ENCODE measurements around the gene TUBB6. TPM values are rescaled to one million over a fixed set of nuclear protein-coding genes. Genes with fewer than 3 reads are reported as not detected.

Gene TUBB6
- total and polyA plus RNA-seq, 2 donors (not counting 1 experiment from before 2014, with no cell fraction given) = 30.4 to 58.7 TPM

DNA sequence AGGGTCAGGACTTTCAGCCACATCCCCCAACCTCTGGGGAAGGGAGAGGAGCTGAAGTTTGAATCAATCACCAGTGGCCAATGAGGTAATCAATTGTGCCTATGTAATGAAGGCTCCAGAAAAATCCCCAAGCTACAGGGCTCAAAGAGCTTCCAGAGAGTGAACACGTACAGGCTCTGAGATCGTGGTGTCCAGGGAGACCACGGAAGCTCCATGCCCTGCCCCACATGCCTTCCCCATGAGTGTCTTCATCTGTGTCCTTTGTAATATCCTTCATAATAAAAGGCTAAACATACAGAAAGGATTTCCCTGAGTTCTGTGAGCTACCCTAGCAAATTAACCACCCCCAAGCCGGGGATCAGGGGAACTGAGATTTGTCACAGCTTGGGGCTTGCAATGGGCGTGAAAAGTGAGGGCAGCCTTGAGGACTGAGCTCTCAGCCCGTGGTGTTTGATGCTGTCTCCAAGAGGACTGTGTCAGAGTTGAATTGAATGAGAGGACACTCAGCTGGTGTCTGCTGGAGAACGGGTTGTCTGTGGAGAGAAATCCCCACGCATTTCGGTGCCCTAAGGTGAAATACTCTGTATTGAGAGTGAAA is 25.5 kb upstream of the TUBB6 start:
- Histone ChIP-seq H3K27ac (ENCODE audit: low read length in 2 of 2) (no peak overlapping the region), H3K79me2 (ENCODE audit: control insufficient read depth, insufficient read depth, low read length) (no peaks in the 10 kb centered on the region), H3K9ac (ENCODE audit: low read length) (no peak overlapping the region), H3K4me2 (replicated peaks; ENCODE audit: low read depth, low read length, poor library complexity, severe bottlenecking) (no peak overlapping the region), H3K4me1 (ENCODE audit: control insufficient read depth in 2 of 2, insufficient read depth in 2 of 2, low read length in 2 of 2) (peaks cover 5% of the 10 kb centered on the region in 2 donors), H3K4me3 (ENCODE audit: control extremely low read depth in 1 of 5, extremely low read depth in 1 of 5, insufficient read depth in 1 of 5, low read depth in 2 of 5, low read length in 4 of 5) (no peak overlapping the region), H4K20me1 (ENCODE audit: control insufficient read depth, insufficient read depth, low read length, poor library complexity, severe bottlenecking) (no peaks in the 10 kb centered on the region), H3K27me3 (replicated peaks in 1 of 4; ENCODE audit: control extremely low read depth in 1 of 4, control insufficient read depth in 3 of 4, insufficient read depth in 4 of 4, low read length in 3 of 4) (peaks cover 0 to 20% (median 3%) of the 10 kb centered on the region in 4 experiments), H3K9me3 (ENCODE audit: control extremely low read depth in 1 of 3, control insufficient read depth in 2 of 3, insufficient read depth in 1 of 3, low read length in 2 of 3) (no peaks in the 10 kb centered on the region), H3K36me3 (replicated peaks in 1 of 2; ENCODE audit: control extremely low read depth in 1 of 2, control insufficient read depth in 1 of 2, extremely low read depth in 1 of 2, insufficient read depth in 2 of 2, low read length in 1 of 2) (no peaks in the 10 kb centered on the region), H2AFZ (ENCODE audit: insufficient read depth, low read depth, low read length, poor library complexity, severe bottlenecking) (no peak overlapping the region)
- H3K9me3 Mint-ChIP-seq (ENCODE audit: insufficient read depth) = no peaks in the 10 kb centered on the region
- no peak for ATAC-seq (ENCODE audit: low read depth)
- TF ChIP-seq CTCF (IDR thresholded peaks at IDR 0.05) (no peak), EZH2 (IDR thresholded peaks at IDR 0.05; ENCODE audit: borderline replicate concordance, insufficient read depth, low read depth, low read length, poor library complexity, severe bottlenecking) (no peak)
- H3K4me3 Mint-ChIP-seq = no peak overlapping the region
- H3K27ac Mint-ChIP-seq = no peak overlapping the region
- H3K4me1 Mint-ChIP-seq = no peaks in the 10 kb centered on the region
- intact Hi-C loops (cut with micrococcal nuclease) = no loop called here
- H3K27me3 Mint-ChIP-seq = peaks cover 15% of the 10 kb centered on the region
- ChIA-PET POLR2A (no interaction called here), CTCF (interaction anchor here (1.4 kb wide), 1 partner anchor 11 kb away, joined by 3 read pairs; no protein-coding TSS in a partner anchor)
- 88% methylated on average over 8 of the region's 9 CpGs for WGBS (ENCODE audit: insufficient coverage)
- DNase-seq = no peak

- DNase-seq = no peak
- intact Hi-C loops (cut with micrococcal nuclease) = no loop called here
- Histone ChIP-seq H3K9ac (ENCODE audit: low read length) (no peak overlapping the region), H3K4me3 (ENCODE audit: control extremely low read depth in 1 of 5, extremely low read depth in 1 of 5, insufficient read depth in 1 of 5, low read depth in 2 of 5, low read length in 4 of 5) (no peak overlapping the region), H3K36me3 (replicated peaks in 1 of 2; ENCODE audit: control extremely low read depth in 1 of 2, control insufficient read depth in 1 of 2, extremely low read depth in 1 of 2, insufficient read depth in 2 of 2, low read length in 1 of 2) (no peaks in the 10 kb centered on the region), H2AFZ (ENCODE audit: insufficient read depth, low read depth, low read length, poor library complexity, severe bottlenecking) (no peak overlapping the region), H3K79me2 (ENCODE audit: control insufficient read depth, insufficient read depth, low read length) (no peaks in the 10 kb centered on the region), H3K4me2 (replicated peaks; ENCODE audit: low read depth, low read length, poor library complexity, severe bottlenecking) (no peak overlapping the region), H3K9me3 (ENCODE audit: control extremely low read depth in 1 of 3, control insufficient read depth in 2 of 3, insufficient read depth in 1 of 3, low read length in 2 of 3) (peaks cover 0 to 5% (median 0%) of the 10 kb centered on the region in 3 donors), H3K27me3 (replicated peaks in 1 of 4; ENCODE audit: control extremely low read depth in 1 of 4, control insufficient read depth in 3 of 4, insufficient read depth in 4 of 4, low read length in 3 of 4) (peaks cover 0 to 27% (median 7%) of the 10 kb centered on the region in 4 experiments), H3K27ac (ENCODE audit: low read length in 2 of 2) (no peak overlapping the region), H4K20me1 (ENCODE audit: control insufficient read depth, insufficient read depth, low read length, poor library complexity, severe bottlenecking) (no peaks in the 10 kb centered on the region), H3K4me1 (ENCODE audit: control insufficient read depth in 2 of 2, insufficient read depth in 2 of 2, low read length in 2 of 2) (peaks cover 12% of the 10 kb centered on the region in 2 donors)
- H3K27me3 Mint-ChIP-seq = peaks cover 22% of the 10 kb centered on the region
- no peak for TF ChIP-seq EZH2 (IDR thresholded peaks at IDR 0.05; ENCODE audit: borderline replicate concordance, insufficient read depth, low read depth, low read length, poor library complexity, severe bottlenecking)
- TF ChIP-seq CTCF (IDR thresholded peaks at IDR 0.05) = no peak
- H3K27ac Mint-ChIP-seq = no peak overlapping the region
- 80% methylated on average over 2 of the region's 6 CpGs for WGBS (ENCODE audit: insufficient coverage)
- no peaks in the 10 kb centered on the region for H3K9me3 Mint-ChIP-seq (ENCODE audit: insufficient read depth)
- no peak overlapping the region for H3K4me3 Mint-ChIP-seq
- ChIA-PET CTCF (interaction anchor here (0.5 to 1.4 kb wide), 2 partner anchors 11 to 400 kb away, joined by 3 read pairs; no protein-coding TSS in a partner anchor), POLR2A (no interaction called here)
- H3K4me1 Mint-ChIP-seq = peaks cover 6% of the 10 kb centered on the region
- ATAC-seq (ENCODE audit: low read depth) = no peak
Observed at GRCh38 chr18:12283256-12283655, 24.8 kb upstream of the TUBB6 start.
